NCI-H510A treated with DMSO at 0.1 percent for 48 hours (cell line): Measurements from ENCODE around the gene ZNF880.
"Not testable (repeated sequence)": the region's sequence is repeated elsewhere in the genome, so short reads cannot be mapped to it uniquely, and the experiment has no call there.

Source experiments
- DNase-seq: peaks from one replicate; lab custom pipeline; 2025; lab: John Stamatoyannopoulos, UW

ZNF880 gene

GRCh38 chr19:52369559-52370340 lies at the start of gene ZNF880:
Gene ZNF880, plus strand, starts transcription at chr19:52369923. Its CDS starts 43 bp downstream, at chr19:52369966.
- DNase-seq, result peak; percentile 91

DNA sequence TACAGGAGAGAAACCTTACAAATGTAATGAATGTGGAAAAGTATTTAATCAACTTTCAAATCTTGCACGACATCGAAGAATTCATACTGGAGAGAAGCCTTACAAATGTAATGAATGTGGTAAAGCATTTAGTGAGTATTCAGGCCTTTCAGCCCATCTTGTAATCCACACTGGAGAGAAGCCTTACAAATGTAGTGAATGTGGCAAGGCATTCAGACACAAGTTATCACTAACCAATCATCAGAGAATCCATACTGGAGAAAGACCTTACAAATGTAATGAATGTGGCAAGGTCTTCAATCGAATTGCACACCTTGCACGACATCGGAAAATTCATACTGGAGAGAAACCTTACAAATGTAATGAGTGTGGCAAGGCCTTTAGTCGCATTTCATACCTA lies 47.3 kb upstream of the ZNF880 start:
- DNase-seq, result no peak

GRCh38 chr19:52331757-52332156 lies 38.0 kb upstream of the ZNF880 start:
- DNase-seq, result no peak

- no peak for DNase-seq
These were observed 34.0 kb upstream of the ZNF880 start for GRCh38 chr19:52335768-52336116.

DNA sequence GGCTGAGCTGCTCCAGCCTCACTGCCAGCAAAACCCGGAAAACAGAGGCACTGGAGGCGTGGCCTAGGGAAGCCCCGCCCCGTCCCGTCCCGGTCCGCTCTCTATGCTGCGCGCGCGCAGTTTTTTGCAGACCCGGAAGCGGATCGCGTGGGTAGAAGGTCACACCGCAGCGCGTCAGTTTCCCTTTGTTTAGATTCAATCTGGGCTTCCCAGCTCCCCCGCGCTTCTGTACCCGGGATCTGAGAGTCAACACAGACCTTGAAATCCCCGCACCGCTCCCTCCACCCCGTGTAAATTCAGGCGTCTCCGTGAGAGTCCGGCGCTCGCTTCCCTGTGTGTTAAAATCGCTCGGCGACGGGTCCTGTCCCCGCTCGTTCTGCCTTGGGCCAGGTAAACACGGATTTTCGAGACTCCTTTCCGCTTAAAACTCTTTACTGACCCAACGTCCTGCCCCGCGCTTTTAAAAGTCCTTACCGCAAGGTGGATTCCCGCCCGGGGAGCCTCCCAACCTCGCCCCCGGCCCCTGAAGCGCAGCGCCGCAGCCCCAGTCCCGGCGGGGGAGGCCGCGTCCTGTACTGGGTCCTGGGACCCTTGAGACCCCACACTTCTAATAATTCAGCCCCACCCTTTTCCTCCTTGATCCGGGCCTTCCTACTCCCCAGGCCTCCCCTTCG lies 33.5 kb upstream of the ZNF880 start, which contains the start of gene ZNF610:
Gene ZNF610, plus strand, starts transcription at position 127 of the 674 bp plus-strand sequence. CDS start 12,930 bp downstream, outside the sequence.
- DNase-seq, result peak; percentile 71

- DNase-seq, result no peak
These were observed 32.8 kb upstream of the ZNF880 start for GRCh38 chr19:52336791-52337381.

GRCh38 chr19:52339022-52339421 lies 30.7 kb upstream of the ZNF880 start:
- DNase-seq, result not testable (repeated sequence)

GRCh38 chr19:52343548-52343947 lies 26.2 kb upstream of the ZNF880 start:
- no peak for DNase-seq

DNA sequence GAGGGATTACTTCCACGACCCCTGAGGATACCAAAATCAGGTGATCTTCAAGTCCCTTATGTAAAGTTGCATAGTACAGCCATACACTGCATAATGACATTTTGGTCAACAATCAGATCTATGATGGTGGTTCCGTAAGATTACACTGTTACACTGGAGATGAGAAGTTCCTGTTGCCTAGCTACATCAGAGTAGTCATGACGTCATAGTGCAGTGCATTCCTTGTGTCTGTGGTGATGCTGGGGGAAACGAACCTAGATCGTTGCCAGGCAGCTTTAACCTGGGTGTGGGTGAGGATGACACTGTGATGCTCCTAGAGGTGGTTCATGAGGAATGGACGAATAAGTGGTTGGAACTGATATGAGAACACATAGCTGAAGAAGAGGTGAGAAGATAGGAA lies 24.6 kb upstream of the ZNF880 start:
- DNase-seq, result no peak

- DNase-seq, result no peak
These were observed 18.2 kb upstream of the ZNF880 start for GRCh38 chr19:52351512-52351911.

- no peak for DNase-seq
These were observed 3.3 kb upstream of the ZNF880 start for GRCh38 chr19:52366414-52366824.

GRCh38 chr19:52370341-52370710 lies 603 bp downstream of the ZNF880 start:
- DNase-seq, result no peak

GRCh38 chr19:52391135-52391534 lies 21.4 kb downstream of the ZNF880 start:
- no peak for DNase-seq

- peak; percentile 67 for DNase-seq
These were observed 27.8 kb downstream of the ZNF880 start, which contains the start of gene ZNF528 for GRCh38 chr19:52397310-52398080. Gene ZNF528, plus strand, starts transcription at chr19:52397849. Its CDS starts 4,165 bp downstream, at chr19:52402014.

DNA sequence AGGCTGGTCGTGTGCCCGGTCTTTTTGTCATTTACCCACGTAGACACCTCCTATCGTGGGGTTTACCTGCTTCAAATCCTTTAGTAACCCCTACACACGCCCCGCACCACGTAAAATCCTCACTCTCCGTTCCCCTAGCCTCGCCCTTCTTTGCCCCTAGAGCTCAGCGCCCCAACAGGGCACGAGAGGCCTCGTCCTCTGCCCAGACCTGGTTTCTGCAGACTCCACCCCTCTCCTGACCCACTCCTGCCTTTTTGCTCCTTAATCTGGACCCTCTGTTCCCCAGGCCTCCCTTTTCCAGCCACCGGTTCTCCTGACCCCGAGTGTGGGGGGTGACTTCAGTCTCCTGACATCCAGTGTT lies 28.3 kb downstream of the ZNF880 start:
- DNase-seq, result no peak

DNA sequence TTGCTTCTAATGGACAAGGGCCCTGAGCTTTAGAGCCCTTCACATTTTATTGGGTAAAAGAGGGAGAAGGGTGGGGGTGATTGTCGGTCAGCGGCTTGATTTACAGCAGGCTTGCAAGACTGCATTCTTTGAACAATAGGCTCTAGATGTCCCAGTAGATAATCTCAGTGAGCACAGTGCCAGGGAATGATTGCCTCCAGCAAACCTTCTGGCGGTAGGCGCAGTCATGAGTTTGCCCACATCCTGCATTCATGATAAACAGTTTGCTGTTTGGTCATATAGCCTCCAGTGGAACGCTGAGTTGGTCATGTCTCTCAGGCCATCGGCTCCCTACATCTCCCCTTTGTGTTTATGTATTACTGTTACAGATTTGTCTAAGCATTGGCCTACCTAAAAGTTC lies 40.6 kb downstream of the ZNF880 start:
- DNase-seq, result no peak

GRCh38 chr19:52415711-52416110 lies 46.0 kb downstream of the ZNF880 start:
- DNase-seq, result no peak

DNA sequence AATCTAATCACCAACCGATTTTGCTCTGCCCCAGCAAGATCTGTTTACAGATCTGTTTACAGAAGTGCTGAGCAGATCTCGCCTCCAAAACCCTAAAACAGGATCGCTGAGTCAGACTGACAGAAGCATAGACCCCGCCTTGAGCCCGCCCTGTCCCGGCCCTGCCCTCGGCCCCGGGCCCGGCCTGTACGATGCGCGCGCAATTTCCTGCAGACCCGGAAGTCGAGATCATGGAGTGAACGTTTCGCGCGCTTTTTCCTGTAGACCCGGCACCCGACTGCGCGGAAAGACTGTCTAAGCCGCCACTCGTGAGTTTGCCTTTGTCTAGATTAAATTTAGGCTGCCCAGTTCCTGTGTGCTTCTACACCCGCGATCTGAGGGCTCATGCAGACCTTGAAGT lies 59.2 kb downstream of the ZNF880 start, which contains the start of gene ZNF534:
Gene ZNF534, plus strand, starts transcription at position 212 of the 400 bp plus-strand sequence. CDS start 2,327 bp downstream, outside the sequence.
- no peak for DNase-seq
